GM18508 (cell line): ENCODE results near the gene SPINT2.
"Not testable (repeated sequence)": the region's sequence is repeated elsewhere in the genome, so short reads cannot be mapped to it uniquely, and the experiment has no call there.

Source experiments
- ATAC-seq: cut with Tn5 transposase; IDR thresholded peaks from one replicate; pipeline ENCODE4 v1.9.1; 2021; ENCODE audit warnings: moderate number of reproducible peaks; ENCODE audit not compliant: insufficient read depth, unreplicated experiment

Gene SPINT2

DNA sequence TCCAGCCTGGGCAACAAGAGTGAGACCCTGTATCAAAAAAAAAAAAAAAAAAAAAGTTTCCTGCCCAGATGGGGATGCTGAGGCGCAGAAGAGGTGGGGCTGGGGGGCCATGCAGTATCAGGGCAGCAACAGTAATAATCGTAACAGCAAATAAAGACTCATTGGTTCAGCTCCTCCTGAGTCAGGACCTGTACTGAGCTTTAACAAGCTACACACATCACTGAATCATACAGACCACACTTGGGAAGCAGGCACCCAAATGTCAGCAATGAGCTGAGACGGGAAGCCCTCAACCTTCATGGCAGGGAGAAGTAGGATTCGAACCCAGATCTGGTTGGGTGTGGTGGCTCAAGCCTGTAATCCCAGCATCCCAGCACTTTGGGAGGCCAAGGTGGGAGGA, 29.8 kb upstream of the SPINT2 start:
- no peak for ATAC-seq

GRCh38 chr19:38239816-38240215, 24.6 kb upstream of the SPINT2 start:
- no peak for ATAC-seq

DNA sequence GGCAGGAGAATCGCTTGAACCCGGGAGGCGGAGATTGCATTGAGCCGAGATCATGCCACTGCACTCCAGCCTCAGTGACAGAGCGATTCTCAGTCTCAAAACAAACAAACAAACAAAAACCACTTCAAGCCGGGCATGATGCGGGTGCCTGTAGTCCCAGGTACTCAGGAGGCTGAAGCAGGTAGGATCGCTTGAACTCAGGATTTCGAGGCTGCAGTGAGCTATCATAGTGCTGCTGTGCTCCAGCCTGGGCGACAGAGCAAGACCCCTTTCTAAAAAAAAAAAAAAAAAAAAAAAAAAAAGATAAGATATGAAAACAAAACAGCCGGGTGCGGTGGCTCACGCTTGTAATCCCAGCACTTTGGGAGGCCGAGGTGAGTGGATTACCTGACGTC, 21.1 kb upstream of the SPINT2 start:
- no peak for ATAC-seq

GRCh38 chr19:38245826-38246498, 18.4 kb upstream of the SPINT2 start:
- no peak for ATAC-seq

DNA sequence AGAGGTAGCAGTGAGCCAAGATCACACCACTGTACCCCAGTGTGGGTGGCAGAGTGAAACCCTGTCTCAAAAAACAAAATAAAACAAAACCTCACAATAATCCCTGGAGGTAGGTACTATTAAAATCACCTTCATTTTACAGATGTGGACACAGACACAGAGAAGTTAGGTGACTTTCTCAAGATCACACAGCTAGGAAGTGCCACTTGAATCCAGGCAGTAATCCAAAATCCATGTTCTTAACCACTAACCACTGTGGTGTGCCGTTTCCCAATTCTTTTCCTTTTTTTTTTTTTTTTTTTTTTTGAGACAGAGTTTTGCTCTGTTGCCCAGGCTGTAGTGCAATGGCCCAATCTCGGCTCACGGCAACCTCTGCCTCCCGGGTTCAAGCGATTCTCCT, 17.2 kb upstream of the SPINT2 start:
- ATAC-seq, result no peak

DNA sequence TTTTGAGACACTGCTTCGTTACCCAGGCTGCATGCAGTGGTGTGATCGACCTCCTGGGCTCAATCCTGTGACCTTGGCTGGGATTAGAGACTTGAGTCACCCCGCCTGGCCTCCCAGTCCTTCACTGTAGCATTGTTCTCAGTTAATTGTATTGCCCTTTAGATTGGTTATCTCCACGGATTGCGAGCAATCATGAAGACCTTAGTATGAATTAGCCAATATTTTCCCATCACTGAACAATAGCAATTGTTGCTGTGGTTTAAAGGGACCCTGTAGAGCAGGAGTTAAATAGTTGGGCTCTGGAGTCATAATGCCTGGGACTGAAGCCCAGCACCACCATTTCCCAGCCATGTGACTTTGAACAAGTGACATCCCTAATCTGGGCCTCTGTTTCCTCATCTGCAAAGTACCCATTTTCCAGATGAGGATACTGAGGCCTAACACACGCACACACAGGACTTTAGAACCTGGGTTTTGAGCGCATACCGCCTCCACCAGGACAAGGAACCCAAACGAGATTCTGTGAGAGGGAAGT, 16.6 kb upstream of the SPINT2 start:
- ATAC-seq, result no peak

GRCh38 chr19:38248421-38248820, 16.0 kb upstream of the SPINT2 start:
- ATAC-seq, result no peak

- no peak for ATAC-seq
Measured at GRCh38 chr19:38250428-38250820, 13.9 kb upstream of the SPINT2 start.

GRCh38 chr19:38250821-38251563, 13.4 kb upstream of the SPINT2 start:
- ATAC-seq, result no peak

GRCh38 chr19:38251564-38252051, 12.8 kb upstream of the SPINT2 start:
- no peak for ATAC-seq

DNA sequence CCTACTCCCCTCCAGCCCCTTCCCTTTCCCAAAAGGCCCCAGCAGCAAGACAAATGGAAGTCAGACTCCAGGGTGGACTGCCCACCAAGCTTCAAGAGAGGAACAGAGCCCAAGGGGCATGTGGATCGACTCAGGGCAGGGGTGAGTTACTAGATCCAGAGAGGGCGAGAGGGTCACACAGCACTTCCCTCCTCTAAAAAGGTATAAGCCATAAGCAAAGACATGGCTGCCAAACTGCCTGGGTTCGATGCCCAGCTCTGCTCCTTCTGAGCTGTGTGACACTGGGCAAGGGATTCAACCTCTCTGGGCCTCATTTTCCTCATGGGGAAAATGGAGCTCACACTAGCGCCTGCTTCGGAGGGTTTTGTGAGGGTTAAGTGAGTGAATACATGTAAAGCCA, 12.0 kb upstream of the SPINT2 start:
- no peak for ATAC-seq

- ATAC-seq, result no peak
Measured at GRCh38 chr19:38252941-38253691, 11.3 kb upstream of the SPINT2 start.

- no peak for ATAC-seq
Measured at GRCh38 chr19:38253788-38254187, 10.6 kb upstream of the SPINT2 start.

- ATAC-seq, result no peak
Measured at GRCh38 chr19:38255383-38256014, 8.9 kb upstream of the SPINT2 start.

GRCh38 chr19:38261942-38262341, 2.4 kb upstream of the SPINT2 start:
- ATAC-seq, result not testable (repeated sequence)

DNA sequence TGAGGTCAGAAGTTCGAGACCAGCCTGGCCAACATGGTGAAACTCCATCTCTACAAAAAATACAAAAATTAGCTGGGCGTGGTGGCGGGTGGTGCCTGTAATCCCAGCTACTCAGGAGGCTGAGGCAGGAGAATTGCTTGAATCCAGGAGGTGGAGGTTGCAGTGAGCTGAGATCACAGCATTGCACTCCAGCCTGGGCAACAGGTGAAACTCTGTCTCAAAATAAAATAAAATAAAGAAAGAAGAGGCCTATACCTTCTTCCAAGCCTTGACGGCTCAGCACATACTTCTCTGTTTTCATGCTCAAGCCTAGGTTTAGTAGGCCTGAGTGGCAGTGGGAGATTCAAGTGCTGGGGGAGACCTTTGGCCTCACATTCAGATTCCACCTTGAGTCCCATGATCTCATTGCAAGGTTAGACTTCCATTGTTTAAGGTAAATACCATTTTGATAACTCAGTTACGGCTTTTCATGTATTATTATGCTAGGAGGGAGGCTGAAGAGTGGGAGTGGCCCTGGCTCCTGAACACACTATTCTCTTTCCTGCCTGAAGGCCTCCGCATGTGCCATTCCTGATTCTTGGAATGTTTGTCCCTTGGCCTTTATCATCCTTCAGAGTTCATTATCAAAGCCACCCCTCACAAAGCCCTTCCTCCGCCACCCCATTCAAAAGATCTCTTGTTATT, 1.6 kb upstream of the SPINT2 start:
- ATAC-seq, result no peak

- no peak for ATAC-seq
Measured at GRCh38 chr19:38263689-38264485, 486 bp upstream of the SPINT2 start.

DNA sequence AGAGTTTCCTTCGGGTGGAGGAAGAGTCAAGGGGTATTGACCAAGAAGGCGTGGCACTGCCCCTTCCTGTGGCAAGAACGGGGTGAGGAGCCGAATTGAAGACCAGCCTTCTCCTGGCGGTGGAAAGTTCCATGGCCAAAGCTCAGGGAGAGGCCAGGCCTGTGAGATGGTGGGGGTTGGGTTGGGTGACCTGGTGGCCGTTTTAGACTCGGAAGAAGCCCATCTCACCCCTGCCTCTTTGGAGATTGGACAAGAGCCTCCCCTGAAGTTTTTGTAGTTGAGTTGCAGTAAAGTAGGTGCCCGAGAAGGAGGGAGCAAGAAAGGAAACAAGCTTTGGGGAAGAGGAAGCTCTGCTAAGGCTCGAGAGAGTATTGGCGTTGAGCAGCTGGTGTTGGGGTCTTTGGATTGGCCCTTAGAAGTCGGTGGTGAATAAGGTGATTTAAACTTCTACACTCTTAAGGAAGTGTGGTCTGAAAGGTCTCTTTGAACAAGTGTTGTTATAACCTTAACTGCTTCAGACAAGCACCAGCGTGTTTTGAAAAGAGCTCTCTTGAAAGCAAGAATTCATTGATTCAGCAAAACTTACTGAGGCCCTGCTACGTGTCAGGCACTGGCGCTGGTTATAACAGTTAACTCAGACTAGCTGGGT, 964 bp downstream of the SPINT2 start:
- no peak for ATAC-seq
